Naive thymus-derived CD8-positive, alpha-beta T cell (primary cell): ENCODE data around the gene SIDT2. TPM values are rescaled to one million over a fixed set of nuclear protein-coding genes. Genes with fewer than 3 reads are reported as not detected.

ENCODE experiments used
- ATAC-seq, 2 donors: fragments of 150-1000 bp; cut with Tn5 transposase in 1 of 2; sonication (Bioruptor Pico), chemical (Tn5 transposase) in 1 of 2; 1 replicate in 1 of 2; 2 replicates in 1 of 2; pipeline ENCODE4 v1.10.0; 2021; ENCODE audit warnings: mild to moderate bottlenecking in 2 of 2, moderate library complexity in 2 of 2
- POLR2A ChIA-PET: fragments of 350-600 bp; sonication (Branson Sonifier 250); formaldehyde crosslinking; loops from one replicate; lab custom pipeline; 2021; ENCODE audit warnings: antibody characterized with exemption; lab: Charles Lee
- DNase-seq, 10 donors: peaks; one replicate each; pipeline versions ENCODE4 v3.0.0 to v3.0.0-alpha.2; 2020 to 2022
- H3K27ac Mint-ChIP-seq, 10 donors: one replicate each; pipeline ENCODE4 v1.8.0; 2020 to 2022; ENCODE audit warnings: mild to moderate bottlenecking in 10 of 10, mixed read lengths in 10 of 10, moderate library complexity in 4 of 10, inconsistent platforms in 1 of 10
- H3K27me3 Mint-ChIP-seq, 5 donors: one replicate each; pipeline ENCODE4 v1.8.0; 2021 to 2022; ENCODE audit warnings: mixed read lengths in 5 of 5
- H3K36me3 Mint-ChIP-seq, 3 donors: one replicate each; pipeline ENCODE4 v1.8.0; 2020 to 2022; ENCODE audit warnings: mixed read lengths in 3 of 3, mild to moderate bottlenecking in 2 of 3, inconsistent platforms in 1 of 3
- H3K4me1 Mint-ChIP-seq, 4 donors: one replicate each; pipeline ENCODE4 v1.8.0; 2021 to 2022; ENCODE audit warnings: mixed read lengths in 4 of 4
- H3K4me3 Mint-ChIP-seq, 10 donors: one replicate each; pipeline ENCODE4 v1.8.0; 2020 to 2022; ENCODE audit warnings: mild to moderate bottlenecking in 10 of 10, mixed read lengths in 10 of 10, moderate library complexity in 6 of 10, inconsistent platforms in 1 of 10
- H3K9me3 Mint-ChIP-seq, 9 donors: one replicate each; pipeline ENCODE4 v1.8.0; 2020 to 2022; ENCODE audit warnings: mixed read lengths in 9 of 9, mild to moderate bottlenecking in 3 of 9, inconsistent platforms in 1 of 9, moderate library complexity in 1 of 9
- polyA plus RNA-seq, 3 donors: library from polyadenylated mRNA; unstranded; fragments of 300-500 nt; fragmentation: Illumina TruSeq; gene quantifications; one replicate each; pipeline ENCODE4 v1.2.3, GENCODE V29; 2021
- total RNA-seq, 8 experiments: library from RNA in 2 of 8; stranded (reverse) in 2 of 8; gene quantifications; one replicate each; pipeline ENCODE4 v1.2.3 and lab custom pipeline; 2021 to 2026

SIDT2 gene
- total and polyA plus RNA-seq, 5 experiments from 2014 or later = 2.3 to 63.0 (median 3.1) TPM

DNA sequence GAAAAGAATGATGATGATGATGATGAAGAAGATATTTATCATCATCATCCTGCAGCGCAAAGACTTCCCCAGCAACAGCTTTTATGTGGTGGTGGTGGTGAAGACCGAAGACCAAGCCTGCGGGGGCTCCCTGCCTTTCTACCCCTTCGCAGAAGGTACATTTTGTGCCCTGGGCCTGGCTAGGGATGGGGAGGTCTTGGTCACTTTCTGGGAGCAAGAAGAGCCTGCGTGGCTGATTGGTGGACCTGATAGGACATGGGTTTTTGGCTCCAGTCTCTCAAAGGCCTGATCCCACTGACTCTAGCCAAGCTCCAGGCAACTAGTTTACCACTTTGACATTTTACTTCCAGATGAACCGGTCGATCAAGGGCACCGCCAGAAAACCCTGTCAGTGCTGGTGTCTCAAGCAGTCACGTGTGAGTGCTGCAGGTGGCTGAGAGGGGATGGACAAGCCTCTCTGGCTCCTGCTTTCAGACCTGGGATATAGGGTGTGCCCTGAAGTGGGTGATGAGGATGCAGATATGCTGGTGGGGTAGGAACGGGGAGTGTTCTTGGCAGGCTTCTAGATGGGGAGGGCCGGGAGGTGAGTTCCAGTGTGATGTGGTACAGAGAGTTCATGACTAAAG, 5.3 kb downstream of the SIDT2 start:
- H3K27me3 Mint-ChIP-seq = no peaks in the 10 kb centered on the region
- H3K36me3 Mint-ChIP-seq = peaks cover 0 to 21% (median 2%) of the 10 kb centered on the region in 3 donors
- H3K4me1 Mint-ChIP-seq = peaks cover 11 to 53% (median 25%) of the 10 kb centered on the region in 4 donors
- peak overlapping the region in 2 of 10 donors; percentile 26 to 56 for H3K27ac Mint-ChIP-seq
- ATAC-seq = no peak
- no peak overlapping the region for H3K4me3 Mint-ChIP-seq
- DNase-seq = peak in 1 of 10 donors; percentile 12
- POLR2A ChIA-PET = interaction anchor here (0.6 to 1.9 kb wide), 2 partner anchors 12 to 33 kb away, joined by 4 to 6 read pairs; no protein-coding TSS in a partner anchor
- no peaks in the 10 kb centered on the region for H3K9me3 Mint-ChIP-seq

DNA sequence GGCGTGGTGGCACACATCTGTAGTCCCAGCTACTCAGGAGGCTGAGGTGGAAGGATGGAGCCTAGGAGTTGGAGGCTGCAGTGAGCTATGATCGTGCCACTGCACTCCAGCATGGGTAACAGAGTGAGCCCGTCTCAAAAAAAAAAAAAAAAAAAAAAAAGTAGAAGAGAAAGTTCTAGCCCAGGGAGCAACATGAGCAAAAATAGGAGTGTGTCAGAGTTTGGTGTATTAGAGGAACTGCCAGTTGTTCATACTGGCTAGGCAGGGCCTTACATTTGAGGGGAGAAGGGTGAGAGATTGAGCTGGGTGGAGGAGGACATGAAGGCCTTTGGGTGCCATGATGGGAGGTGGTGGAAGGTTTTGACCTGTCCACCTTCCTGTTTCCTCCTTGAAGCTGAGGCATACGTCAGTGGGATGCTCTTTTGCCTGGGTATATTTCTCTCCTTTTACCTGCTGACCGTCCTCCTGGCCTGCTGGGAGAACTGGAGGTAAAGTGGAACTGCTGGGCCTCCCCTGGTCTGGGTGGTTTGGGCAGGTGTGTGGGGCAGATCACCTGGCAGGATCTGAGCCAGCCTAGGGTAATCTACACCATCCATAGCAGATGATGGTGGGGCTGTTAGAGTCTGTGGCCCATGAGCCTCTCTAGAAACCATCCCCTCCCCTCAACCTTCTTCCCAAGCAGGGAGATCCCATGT, 7.3 kb downstream of the SIDT2 start:
- POLR2A ChIA-PET = interaction anchor here (0.7 to 1.1 kb wide), 3 partner anchors 16 to 46 kb away, joined by 3 to 4 read pairs (median 3); partner anchors contain the start of gene PCSK7
- no peaks in the 10 kb centered on the region for H3K9me3 Mint-ChIP-seq
- peaks cover 4 to 46% (median 9%) of the 10 kb centered on the region in 4 donors for H3K4me1 Mint-ChIP-seq
- no peaks in the 10 kb centered on the region for H3K27me3 Mint-ChIP-seq
- H3K27ac Mint-ChIP-seq = peak overlapping the region in 5 of 10 donors; percentile 31 to 88 (median 54)
- ATAC-seq (no peak), DNase-seq (no peak)
- H3K4me3 Mint-ChIP-seq = peak overlapping the region in 1 of 10 donors; percentile 68
- peaks cover 0 to 24% (median 5%) of the 10 kb centered on the region in 3 donors for H3K36me3 Mint-ChIP-seq

DNA sequence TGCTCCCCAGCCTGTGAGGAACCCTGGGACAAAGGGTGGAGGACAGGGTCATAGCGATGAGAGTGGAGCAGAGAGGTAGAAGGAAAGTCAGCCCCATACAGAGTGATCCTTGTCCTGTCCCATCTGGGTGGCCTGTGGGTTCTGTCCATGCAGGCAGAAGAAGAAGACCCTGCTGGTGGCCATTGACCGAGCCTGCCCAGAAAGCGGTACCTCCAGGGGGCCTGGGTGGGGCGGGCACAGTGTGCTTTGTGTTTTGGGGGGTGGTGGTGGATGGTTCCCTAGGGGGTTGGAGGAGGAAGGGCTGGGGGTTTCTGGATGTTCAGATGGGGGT, 7.9 kb downstream of the SIDT2 start:
- ATAC-seq (no peak), DNase-seq (no peak)
- Mint-ChIP-seq H3K4me1 (peaks cover 3 to 41% (median 5%) of the 10 kb centered on the region in 4 donors), H3K9me3 (no peaks in the 10 kb centered on the region), H3K36me3 (peaks cover 0 to 24% (median 5%) of the 10 kb centered on the region in 3 donors), H3K27me3 (no peaks in the 10 kb centered on the region), H3K4me3 (peak overlapping the region in 1 of 10 donors; percentile 68), H3K27ac (peak overlapping the region in 4 of 10 donors; percentile 31 to 88 (median 68))
- POLR2A ChIA-PET = interaction anchor here (1.1 kb wide), 1 partner anchor 16 kb away, joined by 3 read pairs; no protein-coding TSS in a partner anchor

DNA sequence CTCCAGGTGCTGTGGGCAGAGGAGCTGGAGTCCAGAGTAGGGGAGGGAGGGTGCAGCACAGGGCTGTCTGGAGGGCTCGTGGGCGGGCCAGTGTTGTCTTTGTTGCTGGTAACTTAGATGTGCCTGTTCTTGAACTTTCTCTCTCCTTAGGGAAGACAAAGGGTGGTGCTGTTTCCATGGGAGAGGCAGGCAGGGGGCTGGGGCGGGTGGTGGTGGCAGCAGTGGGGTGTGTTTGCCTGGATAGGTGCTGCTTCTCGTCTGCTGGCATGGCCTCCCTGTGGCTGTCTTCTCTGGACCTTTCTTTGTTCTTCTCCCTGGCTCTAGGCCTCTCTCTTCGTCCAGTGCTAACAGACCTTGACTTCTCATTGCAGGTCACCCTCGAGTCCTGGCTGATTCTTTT, 8.5 kb downstream of the SIDT2 start:
- H3K27ac Mint-ChIP-seq = peak overlapping the region in 7 of 10 donors; percentile 5 to 68 (median 44)
- POLR2A ChIA-PET = no interaction called here
- H3K4me3 Mint-ChIP-seq = peak overlapping the region in 1 of 10 donors; percentile 65
- no peaks in the 10 kb centered on the region for H3K27me3 Mint-ChIP-seq
- H3K4me1 Mint-ChIP-seq = peaks cover 3 to 41% (median 5%) of the 10 kb centered on the region in 4 donors
- no peak for DNase-seq
- H3K36me3 Mint-ChIP-seq = peaks cover 0 to 24% (median 5%) of the 10 kb centered on the region in 3 donors
- H3K9me3 Mint-ChIP-seq = no peaks in the 10 kb centered on the region
- no peak for ATAC-seq

DNA sequence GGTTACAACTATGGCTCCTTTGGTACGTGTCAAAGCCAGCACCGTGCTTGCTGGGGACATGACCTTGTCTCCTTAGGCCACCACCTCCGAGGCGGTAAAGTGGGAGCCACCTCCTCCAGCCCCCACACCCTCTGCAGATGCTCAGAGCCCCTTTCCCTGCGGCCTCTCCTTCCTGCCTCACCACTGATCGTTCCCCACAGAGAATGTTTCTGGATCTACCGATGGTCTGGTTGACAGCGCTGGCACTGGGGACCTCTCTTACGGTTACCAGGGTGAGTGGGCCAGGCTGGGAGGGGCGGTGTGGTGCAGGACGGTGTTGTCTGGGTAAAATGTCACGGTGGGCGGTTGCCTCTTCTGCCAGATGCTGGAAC, 8.9 kb downstream of the SIDT2 start:
- POLR2A ChIA-PET = no interaction called here
- Mint-ChIP-seq H3K27ac (peak overlapping the region in 3 of 10 donors; percentile 11 to 68 (median 48)), H3K27me3 (no peaks in the 10 kb centered on the region), H3K36me3 (peaks cover 0 to 24% (median 5%) of the 10 kb centered on the region in 3 donors), H3K9me3 (no peaks in the 10 kb centered on the region), H3K4me3 (peak overlapping the region in 1 of 10 donors; percentile 65), H3K4me1 (peaks cover 3 to 41% (median 5%) of the 10 kb centered on the region in 4 donors)
- no peak for ATAC-seq
- DNase-seq = no peak

DNA sequence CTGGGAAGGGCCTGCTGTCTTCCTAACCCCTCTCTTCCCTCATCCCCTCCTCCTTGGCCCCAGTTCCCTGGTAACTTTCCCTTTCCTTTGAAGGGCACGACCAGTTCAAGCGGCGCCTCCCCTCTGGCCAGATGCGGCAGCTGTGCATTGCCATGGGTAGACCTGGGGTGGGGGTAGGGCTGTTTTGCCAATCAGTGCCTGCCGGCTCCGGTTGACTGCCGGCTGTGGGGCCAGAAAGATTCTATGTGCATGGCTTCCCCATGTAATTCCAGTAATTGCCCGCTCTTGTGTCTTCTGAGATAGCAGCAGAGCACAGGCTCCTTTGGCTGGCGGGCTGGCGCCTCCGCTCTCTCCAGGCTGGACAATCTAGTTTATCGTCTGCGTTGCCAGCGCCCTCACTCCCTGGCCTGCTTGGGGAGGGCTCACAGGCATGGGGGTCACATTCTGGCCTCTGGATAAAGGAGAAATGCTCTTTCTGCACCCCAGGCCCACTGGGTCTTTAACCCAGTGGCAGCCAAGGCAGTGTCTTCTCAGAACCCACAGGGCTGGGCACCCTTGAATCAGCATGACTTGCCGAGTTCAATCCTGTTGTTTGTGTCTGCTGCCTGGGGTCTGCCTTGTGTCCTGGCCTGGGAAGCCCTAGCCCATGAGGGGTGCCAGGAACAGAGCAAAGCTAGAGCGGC, 9.4 kb downstream of the SIDT2 start:
- no peak for ATAC-seq
- DNase-seq = no peak
- Mint-ChIP-seq H3K36me3 (peaks cover 0 to 25% (median 5%) of the 10 kb centered on the region in 3 donors), H3K27me3 (no peaks in the 10 kb centered on the region), H3K27ac (peak overlapping the region in 2 of 10 donors; percentile 8 to 60), H3K4me1 (peaks cover 3 to 39% (median 5%) of the 10 kb centered on the region in 4 donors), H3K4me3 (peak overlapping the region in 1 of 10 donors; percentile 55), H3K9me3 (no peaks in the 10 kb centered on the region)
- POLR2A ChIA-PET = interaction anchor here (0.8 to 1.0 kb wide), 2 partner anchors 8 to 17 kb away, joined by 3 to 4 read pairs; no protein-coding TSS in a partner anchor

DNA sequence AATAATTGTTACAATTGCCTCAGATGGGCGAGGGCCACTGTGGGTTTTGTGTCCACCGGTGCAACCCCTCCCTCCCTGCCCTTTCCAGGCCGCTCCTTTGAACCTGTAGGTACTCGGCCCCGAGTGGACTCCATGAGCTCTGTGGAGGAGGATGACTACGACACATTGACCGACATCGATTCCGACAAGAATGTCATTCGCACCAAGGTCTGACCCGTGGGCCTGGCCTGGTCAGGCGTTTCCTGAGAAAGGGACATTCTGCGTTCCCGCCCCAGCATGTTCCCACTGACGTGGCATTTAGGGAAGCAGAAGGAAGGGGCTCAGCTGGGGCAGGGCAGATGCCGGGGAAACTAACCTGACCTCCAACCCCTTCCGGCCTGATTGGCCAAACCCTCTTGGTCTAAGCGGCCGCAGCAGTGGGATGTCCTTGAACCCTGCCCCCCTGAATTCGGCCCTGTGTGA, 10.1 kb downstream of the SIDT2 start:
- Mint-ChIP-seq H3K27ac (peak overlapping the region in 2 of 10 donors; percentile 41 to 60), H3K4me1 (peaks cover 5 to 39% (median 7%) of the 10 kb centered on the region in 4 donors), H3K36me3 (peaks cover 0 to 24% (median 4%) of the 10 kb centered on the region in 3 donors), H3K27me3 (no peaks in the 10 kb centered on the region), H3K4me3 (peak overlapping the region in 1 of 10 donors; percentile 52), H3K9me3 (no peaks in the 10 kb centered on the region)
- ATAC-seq (no peak), DNase-seq (no peak)
- POLR2A ChIA-PET = interaction anchor here (0.8 to 1.0 kb wide), 2 partner anchors 9 to 18 kb away, joined by 3 to 4 read pairs; no protein-coding TSS in a partner anchor

DNA sequence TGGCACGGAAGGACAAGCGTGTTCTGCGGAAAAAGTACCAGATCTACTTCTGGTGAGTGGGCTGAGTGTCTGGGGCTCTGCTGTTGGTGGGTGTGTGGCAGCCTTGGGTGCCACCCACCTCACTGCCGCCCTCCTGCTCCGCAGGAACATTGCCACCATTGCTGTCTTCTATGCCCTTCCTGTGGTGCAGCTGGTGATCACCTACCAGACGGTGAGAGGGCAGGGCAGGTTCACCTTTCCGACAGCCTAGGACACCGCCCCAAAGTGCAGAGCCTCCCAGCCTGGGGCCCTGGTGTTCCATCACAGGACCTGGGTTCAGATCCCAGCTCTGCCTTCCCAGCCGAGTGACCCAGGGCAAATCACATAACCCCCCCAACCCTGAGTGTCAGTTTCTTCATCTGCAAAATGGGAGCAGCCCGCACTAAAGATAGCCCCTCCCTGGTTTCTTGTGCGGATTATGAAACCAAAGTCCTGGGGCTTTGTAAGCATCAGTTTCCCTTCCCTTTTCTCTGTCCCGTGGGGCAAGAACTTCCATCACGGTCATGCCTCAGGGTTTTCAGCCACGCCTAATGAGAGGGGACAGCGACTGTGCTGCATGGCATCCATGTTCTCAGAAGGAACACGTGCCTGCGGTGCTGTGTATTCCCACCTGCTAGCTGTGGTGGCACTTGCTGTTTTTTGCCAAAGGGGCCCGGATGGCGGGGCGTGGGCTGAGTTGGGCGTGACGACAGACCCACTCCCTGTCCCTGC, 10.8 kb downstream of the SIDT2 start:
- H3K36me3 Mint-ChIP-seq = peaks cover 0 to 21% (median 3%) of the 10 kb centered on the region in 3 donors
- peak in 1 of 2 donors; percentile 58 for ATAC-seq
- peak in 1 of 10 donors; percentile 31 for DNase-seq
- POLR2A ChIA-PET = interaction anchor here (0.8 to 1.0 kb wide), 2 partner anchors 10 to 19 kb away, joined by 3 to 4 read pairs; no protein-coding TSS in a partner anchor
- peak overlapping the region in 4 of 10 donors; percentile 29 to 65 (median 50) for H3K27ac Mint-ChIP-seq
- H3K27me3 Mint-ChIP-seq = no peaks in the 10 kb centered on the region
- H3K4me1 Mint-ChIP-seq = peaks cover 0 to 36% (median 7%) of the 10 kb centered on the region in 4 donors
- peak overlapping the region in 1 of 10 donors; percentile 40 for H3K4me3 Mint-ChIP-seq
- no peaks in the 10 kb centered on the region for H3K9me3 Mint-ChIP-seq

DNA sequence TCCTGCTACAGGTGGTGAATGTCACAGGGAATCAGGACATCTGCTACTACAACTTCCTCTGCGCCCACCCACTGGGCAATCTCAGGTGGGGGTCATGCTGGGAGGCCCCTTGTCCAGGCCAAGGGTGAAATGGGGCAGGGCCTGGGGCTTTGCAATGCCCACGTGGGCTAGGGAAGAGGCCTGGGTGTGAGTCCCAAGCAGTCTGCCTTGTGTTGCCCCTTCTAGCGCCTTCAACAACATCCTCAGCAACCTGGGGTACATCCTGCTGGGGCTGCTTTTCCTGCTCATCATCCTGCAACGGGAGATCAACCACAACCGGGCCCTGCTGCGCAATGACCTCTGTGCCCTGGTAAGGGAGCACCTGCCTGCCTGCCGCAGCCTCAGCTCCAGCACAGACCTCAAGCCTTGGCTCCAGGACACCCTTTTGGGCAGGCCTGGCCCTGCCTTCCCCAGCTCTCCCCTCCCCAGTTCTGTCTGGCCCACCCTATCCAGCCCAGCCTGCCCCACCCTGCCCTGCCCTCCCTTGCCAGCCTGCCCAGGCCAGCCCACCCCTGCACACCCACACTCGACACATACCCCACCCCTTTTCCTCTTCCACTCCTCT, 11.5 kb downstream of the SIDT2 start:
- Mint-ChIP-seq H3K27me3 (no peaks in the 10 kb centered on the region), H3K9me3 (no peaks in the 10 kb centered on the region), H3K4me1 (peaks cover 0 to 37% (median 7%) of the 10 kb centered on the region in 4 donors), H3K36me3 (peaks cover 0 to 20% (median 3%) of the 10 kb centered on the region in 3 donors), H3K27ac (peak overlapping the region in 2 of 10 donors; percentile 29 to 65), H3K4me3 (peak overlapping the region in 1 of 10 donors; percentile 40)
- POLR2A ChIA-PET = no interaction called here
- DNase-seq (no peak), ATAC-seq (no peak)

DNA sequence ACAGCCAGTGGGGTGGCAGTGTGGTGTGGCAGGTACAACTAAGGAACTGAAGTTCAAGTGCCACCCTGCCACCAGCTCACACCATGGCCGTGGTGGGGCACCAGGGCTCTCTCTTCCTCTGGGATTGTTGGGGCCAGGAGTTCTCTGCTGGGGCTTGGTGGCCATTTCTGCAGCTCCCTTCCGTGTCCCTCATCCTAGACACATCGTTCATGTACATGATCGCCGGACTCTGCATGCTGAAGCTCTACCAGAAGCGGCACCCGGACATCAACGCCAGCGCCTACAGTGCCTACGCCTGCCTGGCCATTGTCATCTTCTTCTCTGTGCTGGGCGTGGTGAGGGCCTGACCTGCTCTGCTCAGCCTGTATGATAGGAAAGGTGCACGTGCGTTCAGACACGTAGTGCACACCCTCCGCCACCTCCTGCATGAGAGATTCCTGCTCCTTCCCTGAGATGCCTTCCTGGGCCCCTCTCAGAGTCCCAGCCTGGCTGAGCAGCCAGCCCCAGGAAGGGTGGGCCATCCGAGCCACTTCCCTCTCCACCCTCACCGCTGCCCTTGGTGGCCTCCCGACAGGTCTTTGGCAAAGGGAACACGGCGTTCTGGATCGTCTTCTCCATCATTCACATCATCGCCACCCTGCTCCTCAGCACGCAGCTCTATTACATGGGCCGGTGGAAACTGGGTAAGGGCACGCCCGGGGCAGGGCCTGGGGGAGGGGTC, 13.3 kb downstream of the SIDT2 start:
- peak overlapping the region in 4 of 10 donors; percentile 15 to 67 (median 52) for H3K27ac Mint-ChIP-seq
- H3K4me1 Mint-ChIP-seq = peaks cover 0 to 29% (median 11%) of the 10 kb centered on the region in 4 donors
- H3K36me3 Mint-ChIP-seq = peaks cover 0 to 17% (median 3%) of the 10 kb centered on the region in 3 donors
- ATAC-seq (no peak), DNase-seq (no peak)
- no peaks in the 10 kb centered on the region for H3K27me3 Mint-ChIP-seq
- no peaks in the 10 kb centered on the region for H3K9me3 Mint-ChIP-seq
- POLR2A ChIA-PET = interaction anchor here (1.1 to 1.6 kb wide), 2 partner anchors 11 to 13 kb away, joined by 3 read pairs; partner anchors contain the start of gene SIDT2
- peak overlapping the region in 1 of 10 donors; percentile 15 for H3K4me3 Mint-ChIP-seq
